ENCODE results near the gene ZW10.
"Not testable (repeated sequence)": the region's sequence is repeated elsewhere in the genome, so short reads cannot be mapped to it uniquely, and the experiment has no call there.

The ZW10 gene, protein sequence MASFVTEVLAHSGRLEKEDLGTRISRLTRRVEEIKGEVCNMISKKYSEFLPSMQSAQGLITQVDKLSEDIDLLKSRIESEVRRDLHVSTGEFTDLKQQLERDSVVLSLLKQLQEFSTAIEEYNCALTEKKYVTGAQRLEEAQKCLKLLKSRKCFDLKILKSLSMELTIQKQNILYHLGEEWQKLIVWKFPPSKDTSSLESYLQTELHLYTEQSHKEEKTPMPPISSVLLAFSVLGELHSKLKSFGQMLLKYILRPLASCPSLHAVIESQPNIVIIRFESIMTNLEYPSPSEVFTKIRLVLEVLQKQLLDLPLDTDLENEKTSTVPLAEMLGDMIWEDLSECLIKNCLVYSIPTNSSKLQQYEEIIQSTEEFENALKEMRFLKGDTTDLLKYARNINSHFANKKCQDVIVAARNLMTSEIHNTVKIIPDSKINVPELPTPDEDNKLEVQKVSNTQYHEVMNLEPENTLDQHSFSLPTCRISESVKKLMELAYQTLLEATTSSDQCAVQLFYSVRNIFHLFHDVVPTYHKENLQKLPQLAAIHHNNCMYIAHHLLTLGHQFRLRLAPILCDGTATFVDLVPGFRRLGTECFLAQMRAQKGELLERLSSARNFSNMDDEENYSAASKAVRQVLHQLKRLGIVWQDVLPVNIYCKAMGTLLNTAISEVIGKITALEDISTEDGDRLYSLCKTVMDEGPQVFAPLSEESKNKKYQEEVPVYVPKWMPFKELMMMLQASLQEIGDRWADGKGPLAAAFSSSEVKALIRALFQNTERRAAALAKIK

DNA sequence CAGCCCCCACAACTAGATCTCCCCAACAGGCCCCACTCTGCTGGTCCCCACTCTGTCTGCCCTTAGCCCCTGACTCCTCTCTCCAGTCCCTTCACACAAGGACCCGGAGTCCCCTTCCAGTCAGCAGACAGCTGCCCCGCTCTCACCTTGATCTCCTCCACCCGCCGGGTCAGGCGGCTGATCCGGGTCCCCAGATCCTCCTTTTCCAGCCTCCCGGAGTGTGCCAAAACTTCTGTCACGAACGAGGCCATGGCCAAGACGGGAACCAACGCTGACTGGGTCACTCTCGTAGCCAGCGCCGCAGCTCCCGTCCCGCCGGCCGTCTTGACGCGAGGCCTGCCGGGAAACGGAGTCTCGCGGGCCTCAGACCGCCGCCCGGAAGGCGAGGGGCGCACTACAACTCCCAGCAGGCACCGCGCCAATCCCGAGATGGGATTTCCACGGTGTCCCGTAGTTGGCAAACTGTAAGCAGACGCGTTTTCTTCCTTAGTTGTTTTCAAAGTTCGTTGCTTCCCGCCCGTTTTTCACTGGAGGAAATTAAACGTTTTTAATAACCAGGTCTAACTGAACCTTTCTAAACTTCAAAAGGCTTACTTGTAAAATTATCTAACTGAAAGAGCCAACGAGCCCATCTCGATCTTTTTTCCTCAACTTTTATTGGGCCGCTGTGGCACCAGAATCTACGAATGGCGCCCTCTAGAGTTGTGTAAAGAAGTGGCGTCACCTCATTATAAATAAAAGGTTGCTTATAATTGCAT lies at the start of gene ZW10:
Gene ZW10 (minus strand): TSS at position 277 of the 758 bp plus-strand sequence. CDS start 26 bp downstream, at position 251.
- DNase-seq = peak; percentile 95

DNA sequence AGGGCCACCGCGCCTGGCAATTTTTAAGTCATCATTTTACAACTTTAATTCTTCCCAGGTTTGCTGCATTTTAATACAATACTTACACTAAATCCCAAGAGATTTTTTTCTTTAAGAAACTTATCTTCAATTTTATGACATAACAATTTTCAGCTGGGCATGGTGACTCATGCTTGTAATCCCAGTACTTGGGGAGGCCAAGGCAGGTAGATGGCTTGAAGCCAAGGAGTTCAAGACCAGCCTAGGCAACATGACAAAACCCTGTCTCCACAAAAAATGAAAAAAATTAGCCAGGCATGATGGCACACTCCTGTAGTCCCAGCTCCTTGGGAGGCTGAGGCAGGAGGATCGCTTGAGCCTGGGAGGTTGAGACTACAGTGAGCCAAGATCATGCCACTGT lies 44.9 kb upstream of the ZW10 start:
- DNase-seq = no peak

DNA sequence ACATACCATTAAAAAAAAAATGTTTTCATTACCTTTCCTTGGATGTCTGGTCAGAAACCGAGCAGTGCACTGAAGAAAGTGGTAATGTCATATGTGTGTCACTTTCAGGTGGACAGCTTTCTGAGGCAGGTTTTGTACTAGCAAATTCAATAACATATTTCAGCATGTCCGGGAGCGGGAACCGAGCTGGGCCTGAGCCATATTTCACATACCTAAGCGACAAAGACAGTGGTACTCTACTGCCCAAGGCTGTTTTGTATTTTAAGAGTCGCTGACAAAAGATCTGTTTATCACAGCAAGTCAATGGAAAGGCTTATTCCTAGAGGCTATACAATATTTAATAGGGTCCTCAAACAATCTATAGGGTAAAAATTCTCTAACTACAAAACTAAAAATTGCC lies 44.1 kb upstream of the ZW10 start:
- DNase-seq = no peak

- no peak for DNase-seq
Measured at GRCh38 chr11:113817162-113817561, 43.7 kb upstream of the ZW10 start.

GRCh38 chr11:113814181-113814580 lies 40.7 kb upstream of the ZW10 start:
- no peak for DNase-seq

GRCh38 chr11:113808931-113809330 lies 35.4 kb upstream of the ZW10 start:
- DNase-seq = no peak

GRCh38 chr11:113806406-113806805 lies 32.9 kb upstream of the ZW10 start:
- DNase-seq = peak; percentile 66

GRCh38 chr11:113805640-113806039 lies 32.1 kb upstream of the ZW10 start:
- no peak for DNase-seq

DNA sequence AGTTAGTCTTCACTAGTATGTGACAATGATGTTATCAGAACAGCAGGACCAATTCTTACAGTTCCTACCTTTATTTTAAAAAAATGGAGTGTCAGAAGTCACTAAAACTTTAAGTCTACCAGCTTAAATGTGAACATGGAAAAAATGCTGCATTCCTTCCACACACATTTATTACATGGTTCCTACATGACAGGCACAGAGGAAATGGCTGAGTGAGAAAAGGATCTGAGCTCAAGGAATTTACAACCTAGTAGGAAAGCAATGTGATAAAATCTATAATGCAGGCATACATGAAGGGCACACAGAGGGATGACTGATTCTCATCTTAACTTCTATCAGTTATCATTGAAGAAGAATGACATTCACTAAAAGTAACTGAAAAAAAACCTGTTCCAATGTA lies 29.1 kb upstream of the ZW10 start:
- DNase-seq = no peak

GRCh38 chr11:113796663-113797259 lies 23.3 kb upstream of the ZW10 start:
- peak; percentile 82 for DNase-seq

DNA sequence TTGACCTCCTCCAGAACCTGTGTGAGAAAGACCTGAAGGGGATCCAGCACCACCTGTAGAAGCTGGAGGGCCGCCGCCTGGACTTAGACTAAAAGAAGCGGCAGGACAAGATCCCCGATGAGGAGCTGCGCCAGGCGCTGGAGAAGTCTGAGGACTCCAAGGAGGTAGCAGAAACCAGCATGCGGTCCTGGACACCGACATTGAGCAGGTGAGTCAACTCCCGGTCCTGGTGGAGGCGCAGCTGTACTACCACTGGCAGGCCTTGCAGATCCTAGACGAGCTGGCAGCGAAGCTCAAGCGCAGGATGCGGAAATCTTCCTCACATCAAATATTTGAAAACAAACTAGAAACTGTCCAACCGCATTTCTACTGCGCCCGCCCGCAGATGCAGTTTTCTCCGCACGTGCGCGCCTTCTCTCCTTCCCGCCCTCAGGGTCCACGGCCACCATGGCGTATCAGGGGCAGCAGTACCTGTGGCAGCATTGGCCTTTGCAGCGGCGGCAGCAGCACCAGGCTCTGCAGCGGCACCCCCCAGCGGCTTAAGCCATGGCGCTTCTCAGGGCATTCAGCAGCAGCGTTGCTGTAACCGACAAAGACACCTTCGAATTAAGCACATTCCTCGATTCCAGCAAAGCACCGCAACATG lies 16.3 kb upstream of the ZW10 start:
- no peak for DNase-seq

GRCh38 chr11:113789016-113789415 lies 15.5 kb upstream of the ZW10 start:
- not testable (repeated sequence) for DNase-seq

DNA sequence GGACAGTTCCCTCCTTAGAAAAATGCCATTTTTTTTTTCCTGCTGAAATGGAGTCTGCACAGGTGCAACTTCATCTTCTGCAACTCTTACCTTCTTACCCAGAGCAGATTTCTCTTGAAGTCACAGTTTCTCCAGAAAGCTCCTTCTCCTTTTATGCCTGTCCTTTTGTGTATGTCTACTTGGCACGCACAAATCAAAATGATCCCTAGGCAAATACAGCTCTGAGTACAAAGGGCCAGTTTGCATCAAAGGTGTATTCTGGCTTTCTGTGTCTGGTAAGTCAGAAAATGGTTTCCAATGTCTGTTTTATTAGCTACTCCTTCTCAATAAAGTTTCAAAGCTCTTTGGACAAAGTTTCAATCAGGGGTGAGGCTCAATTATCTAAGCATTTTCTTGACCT lies 8.6 kb upstream of the ZW10 start:
- no peak for DNase-seq

DNA sequence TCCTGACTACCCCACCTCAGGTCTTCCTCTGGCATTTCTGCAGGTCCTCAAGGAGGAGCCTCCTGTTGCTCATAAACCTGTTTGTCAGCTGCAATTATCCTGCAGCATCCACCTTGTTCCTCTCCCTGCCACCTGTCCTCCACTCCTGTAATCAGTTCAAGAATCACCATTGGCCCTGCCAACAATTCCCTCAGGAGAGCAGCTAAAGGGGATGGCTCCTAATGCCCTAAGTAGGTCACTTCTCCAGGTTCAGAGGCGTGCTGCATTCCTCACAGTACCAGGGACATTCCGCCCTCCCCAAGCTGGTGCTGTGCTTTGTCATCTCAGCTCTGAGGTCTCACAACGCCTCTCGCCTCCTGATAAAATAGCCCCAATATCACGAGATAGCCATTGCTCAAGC lies 8.2 kb upstream of the ZW10 start:
- DNase-seq = no peak

- no peak for DNase-seq
Measured at GRCh38 chr11:113779496-113779895, 6.0 kb upstream of the ZW10 start, which contains the start of gene CLDN25. Gene CLDN25 (plus strand): TSS chr11:113779796. CDS start chr11:113779796, 0 bp downstream.

- no peak for DNase-seq
Measured at GRCh38 chr11:113778111-113778910, 4.8 kb upstream of the ZW10 start.

DNA sequence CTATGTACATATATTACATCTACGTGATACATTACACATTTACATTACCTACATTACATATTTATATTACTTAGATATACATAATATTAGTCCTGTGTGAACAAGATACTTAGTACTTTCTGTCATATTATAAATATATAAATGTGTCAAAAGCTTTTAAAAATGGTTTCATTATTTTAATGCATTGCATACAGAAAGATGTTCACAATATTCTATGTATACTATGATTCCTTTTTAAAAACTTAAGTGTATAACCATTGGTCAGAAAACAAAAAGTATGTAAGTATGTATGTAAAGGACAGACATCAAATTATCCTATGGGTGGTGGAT lies 647 bp upstream of the ZW10 start:
- no peak for DNase-seq

- peak; percentile 48 for DNase-seq
Measured at GRCh38 chr11:113773092-113773415, 438 bp downstream of the ZW10 start.

DNA sequence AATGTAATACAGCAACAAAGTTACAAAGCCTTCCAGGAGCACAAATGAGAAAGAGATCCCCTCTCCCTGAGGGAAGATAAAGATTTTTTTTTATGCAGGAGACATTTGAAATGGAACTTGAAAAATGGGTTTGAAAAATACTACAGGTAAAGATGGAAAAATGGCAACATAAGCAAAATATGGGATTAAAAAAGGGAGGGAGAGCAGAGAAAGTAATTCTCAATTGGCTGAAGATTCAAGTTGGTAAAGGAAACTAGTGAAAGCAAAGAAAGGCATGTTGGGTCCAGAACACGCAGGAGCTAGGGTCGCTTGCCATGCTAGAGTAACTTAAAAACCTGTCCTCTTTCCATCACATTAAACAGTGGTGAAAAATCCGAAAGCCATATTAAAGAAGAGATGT lies 1.5 kb downstream of the ZW10 start:
- DNase-seq = no peak

DNA sequence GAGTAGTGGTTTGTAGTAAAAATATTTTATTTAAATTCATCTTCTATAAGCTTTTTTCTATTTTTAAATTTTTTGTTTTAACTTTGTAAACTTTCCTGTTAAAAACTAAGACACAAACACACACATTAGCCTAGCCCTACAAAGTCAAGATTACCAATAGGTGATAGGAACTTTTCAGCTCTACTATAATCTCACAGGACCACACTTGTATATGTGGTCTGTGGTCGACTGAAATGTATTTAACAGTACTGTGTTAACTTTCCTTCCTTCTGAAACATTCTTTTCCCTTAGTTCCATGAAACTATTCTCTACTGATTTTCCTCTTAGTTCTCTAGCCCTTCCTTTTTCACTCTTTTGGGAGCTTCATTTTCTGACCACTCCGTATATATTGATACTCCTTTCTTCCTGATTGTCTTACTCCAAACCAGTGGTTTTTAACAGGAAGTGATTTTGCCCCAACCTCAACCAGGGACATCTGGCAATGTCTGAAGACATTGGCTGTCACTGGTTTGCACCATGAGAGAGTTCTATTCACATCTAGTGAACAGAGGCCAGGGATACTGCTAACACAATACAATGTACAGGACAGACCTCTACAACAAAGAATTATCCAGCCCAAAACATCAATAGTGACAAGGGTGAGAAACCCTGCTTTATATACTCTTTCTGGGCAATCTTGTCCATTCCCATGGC lies 8.8 kb downstream of the ZW10 start:
- DNase-seq = no peak

GRCh38 chr11:113763040-113763439 lies 10.5 kb downstream of the ZW10 start:
- not testable (repeated sequence) for DNase-seq

All from NCI-H82 (cell line).